Activated naive CD4-positive, alpha-beta T cell treated with anti-CD3 and anti-CD28 coated beads, Interleukin-2, amount 10 ng/mL, durations not matched to agents 5 hours and 36 hours (primary cell): ENCODE measurements around the gene BMERB1. TPM values are rescaled to one million over a fixed set of nuclear protein-coding genes. Genes with fewer than 3 reads are reported as not detected.

ENCODE experiments used
- total RNA-seq, 2 experiments: library from RNA; stranded (reverse); gene quantifications; one replicate each; pipeline ENCODE4 v1.2.3, GENCODE V29; 2021

BMERB1 gene
- total RNA-seq = 1 to 10 TPM in 1 of 2 experiments, under 1 TPM in 1; 0.89 to 2.3 TPM

DNA sequence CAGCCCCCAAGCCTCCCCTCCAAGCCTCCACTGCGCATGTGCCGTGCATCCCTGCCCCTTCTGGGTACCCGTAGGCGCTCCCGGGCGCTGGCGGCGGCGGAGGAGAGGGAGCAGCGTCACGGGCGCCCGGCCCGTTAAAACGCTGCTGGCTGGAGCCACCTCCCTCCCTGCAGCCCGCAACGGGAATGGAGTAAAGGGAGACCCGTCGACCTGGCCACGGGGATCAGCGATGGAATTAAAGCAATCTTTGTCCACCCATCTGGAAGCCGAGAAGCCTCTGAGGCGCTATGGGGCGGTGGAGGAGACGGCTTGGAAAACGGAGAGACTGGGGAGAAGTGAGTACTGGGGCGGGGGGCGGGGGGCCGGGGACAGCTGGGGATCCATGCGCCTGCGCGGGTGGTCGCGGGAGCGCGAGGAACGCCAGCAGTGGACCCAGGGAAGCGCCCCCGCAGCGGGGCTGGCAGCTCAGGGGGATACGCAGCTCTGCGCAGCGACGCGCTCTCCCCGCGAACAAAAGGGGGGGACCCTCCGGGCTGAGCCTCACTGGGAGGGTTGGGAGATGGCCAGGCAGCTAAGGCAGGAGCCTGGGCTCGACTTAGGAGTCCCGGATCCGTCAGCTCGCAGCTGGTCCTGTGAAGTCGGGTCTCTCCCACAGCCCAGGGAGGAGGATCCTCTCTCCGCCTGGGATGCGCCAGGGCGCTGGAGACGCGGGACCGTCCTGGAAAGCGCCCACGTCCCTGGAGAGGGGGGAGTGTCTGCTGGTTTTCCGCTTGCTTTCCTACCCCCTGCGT is at the start of gene BMERB1:
Gene BMERB1, plus strand, starts transcription at position 164 of the 791 bp plus-strand sequence. Its CDS starts 66 bp downstream, at position 230.

DNA sequence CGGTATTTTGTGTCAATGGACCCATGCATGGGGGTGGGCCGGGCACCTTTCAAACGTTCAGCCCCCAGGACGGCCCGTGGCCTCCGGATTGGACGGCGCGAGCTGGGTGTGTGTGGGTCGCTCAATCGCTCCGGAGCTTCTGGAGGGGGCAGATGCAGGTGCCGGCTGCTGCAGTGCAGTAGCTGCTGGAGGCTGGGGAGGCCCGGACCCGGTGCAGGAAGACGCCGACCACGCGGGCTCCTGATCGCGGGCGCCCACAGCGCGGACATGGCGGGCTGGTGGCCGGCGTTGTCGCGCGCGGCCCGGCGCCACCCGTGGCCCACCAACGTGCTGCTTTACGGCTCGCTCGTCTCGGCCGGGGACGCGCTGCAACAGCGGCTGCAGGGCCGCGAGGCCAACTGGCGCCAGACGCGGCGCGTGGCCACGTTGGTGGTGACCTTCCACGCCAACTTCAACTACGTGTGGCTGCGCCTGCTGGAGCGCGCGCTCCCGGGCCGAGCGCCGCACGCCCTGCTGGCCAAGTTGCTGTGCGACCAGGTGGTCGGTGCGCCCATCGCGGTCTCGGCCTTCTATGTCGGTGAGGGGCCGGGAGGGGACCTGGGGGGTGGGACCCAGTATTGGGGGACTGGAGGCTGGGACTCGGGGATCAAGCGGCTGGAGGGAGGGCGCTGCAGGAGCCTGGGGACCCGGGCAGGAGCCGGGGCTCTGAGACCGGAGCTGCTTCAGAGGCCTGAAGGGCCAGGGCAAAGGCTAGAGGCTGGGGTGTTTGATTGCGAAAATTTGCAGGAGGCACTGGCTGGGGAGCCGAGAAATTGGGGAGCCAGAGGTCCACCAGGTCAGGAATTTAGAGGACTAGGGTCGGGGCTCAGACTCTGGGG is 38.5 kb upstream of the BMERB1 start, which contains the start of gene MPV17L:
Gene MPV17L, plus strand, starts transcription at position 124 of the 878 bp plus-strand sequence. Its CDS starts 144 bp downstream, at position 268.

Other genes starting within 250 kb of the BMERB1 start
- 10 to 100 TPM; 18.2 to 22.3 TPM for gene NPIPA5, start 56.3 kb upstream of the BMERB1 start, total RNA-seq
- not detected for gene MPV17L, start 38.8 kb upstream of the BMERB1 start, total RNA-seq
- gene MARF1, start 208.6 kb downstream of the BMERB1 start, total RNA-seq = 10 to 100 TPM; 80.7 to 86.3 TPM
- gene NDE1, start 215.7 kb downstream of the BMERB1 start, total RNA-seq = 100 to 1,000 TPM; 123 to 124 TPM